AG20443 (cell line): Measurements from ENCODE around the gene NUAK2.
"Not testable (repeated sequence)": the region's sequence is repeated elsewhere in the genome, so short reads cannot be mapped to it uniquely, and the experiment has no call there.

Source experiments
- DNase-seq: peaks from one replicate; pipeline ENCODE4 v3.0.0; 2012; ENCODE audit warnings: low spot score, mixed read lengths

NUAK2 gene

GRCh38 chr1:205294934-205295333, 26.6 kb downstream of the NUAK2 start:
- DNase-seq = no peak

DNA sequence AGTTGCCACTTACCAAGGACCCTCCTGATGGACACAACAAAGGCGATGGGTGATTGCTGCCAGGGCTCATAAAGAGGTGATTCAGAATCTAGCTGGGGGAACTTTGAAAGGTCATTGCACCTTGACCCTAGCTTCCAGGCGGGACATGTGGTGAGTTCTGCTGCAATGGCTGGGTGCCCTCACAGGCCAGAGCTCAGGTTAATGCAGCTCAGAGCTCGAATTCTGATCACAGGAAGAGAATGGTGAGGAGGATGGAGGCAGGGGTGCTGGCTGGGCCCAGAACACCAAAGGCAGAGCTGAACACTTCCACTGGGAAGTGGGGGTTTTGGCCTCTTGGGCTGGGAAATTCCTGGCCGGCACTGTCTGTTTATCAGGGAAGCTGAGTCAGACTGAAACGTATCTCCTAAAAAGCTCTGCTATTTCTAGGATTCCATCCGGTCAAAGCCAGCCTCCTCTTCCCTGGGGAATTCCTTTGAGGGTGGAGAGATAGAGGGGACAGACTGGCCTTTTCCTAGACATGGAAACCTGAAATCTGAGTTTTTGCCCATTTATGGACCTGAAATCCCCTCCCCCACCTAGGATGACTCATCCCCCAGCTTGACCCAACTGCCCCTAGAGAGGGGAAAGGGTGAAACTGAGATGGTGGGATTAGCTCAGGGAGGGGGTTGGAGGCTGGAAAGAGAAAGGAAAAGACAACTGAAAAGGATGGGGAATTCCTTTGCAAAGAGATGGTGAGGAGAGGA, 27.2 kb downstream of the NUAK2 start:
- DNase-seq = peak; percentile 73

GRCh38 chr1:205293350-205294074, 28.0 kb downstream of the NUAK2 start:
- DNase-seq = no peak

- DNase-seq = no peak
These were observed 29.9 kb downstream of the NUAK2 start for GRCh38 chr1:205291596-205291995.

- DNase-seq = no peak
These were observed 33.6 kb downstream of the NUAK2 start for GRCh38 chr1:205287767-205288559.

- DNase-seq = no peak
These were observed 34.5 kb downstream of the NUAK2 start for GRCh38 chr1:205287076-205287475.

- DNase-seq = peak; percentile 42
These were observed 35.1 kb downstream of the NUAK2 start for GRCh38 chr1:205286335-205286950.

DNA sequence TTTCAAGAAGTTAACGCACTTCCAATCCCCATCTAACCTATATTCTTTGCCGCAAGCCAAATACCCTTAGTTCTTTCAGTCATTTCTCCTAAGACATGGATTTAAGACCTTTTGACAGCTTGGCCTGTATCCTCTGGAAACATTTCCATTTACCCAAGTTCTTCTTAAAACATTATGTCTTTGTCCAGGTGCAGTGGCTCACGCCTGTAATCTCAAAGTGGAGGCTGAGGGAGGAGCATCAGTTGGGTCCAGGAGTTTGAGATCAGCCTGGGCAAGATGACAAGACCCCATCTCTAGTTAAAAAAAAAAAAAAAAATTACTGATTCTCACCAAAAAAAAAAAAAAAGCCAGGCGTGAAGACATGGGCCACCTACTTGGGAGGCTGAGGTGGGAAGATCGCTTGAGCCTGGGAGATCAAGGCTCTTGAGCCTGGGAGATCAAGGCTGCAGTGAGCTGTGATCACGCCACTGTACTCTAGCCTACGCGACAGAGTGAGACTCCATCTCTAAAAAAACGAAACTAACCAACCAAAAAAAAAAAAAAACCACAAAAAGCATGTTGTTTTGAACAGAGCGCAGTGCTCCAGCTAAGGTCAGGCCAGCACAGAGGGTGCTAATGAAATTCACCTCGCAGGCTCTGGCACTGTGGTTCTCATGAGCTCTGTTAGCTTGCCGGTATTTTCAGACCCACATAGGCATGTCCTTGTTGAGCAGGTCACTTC, 36.0 kb downstream of the NUAK2 start:
- DNase-seq = no peak

DNA sequence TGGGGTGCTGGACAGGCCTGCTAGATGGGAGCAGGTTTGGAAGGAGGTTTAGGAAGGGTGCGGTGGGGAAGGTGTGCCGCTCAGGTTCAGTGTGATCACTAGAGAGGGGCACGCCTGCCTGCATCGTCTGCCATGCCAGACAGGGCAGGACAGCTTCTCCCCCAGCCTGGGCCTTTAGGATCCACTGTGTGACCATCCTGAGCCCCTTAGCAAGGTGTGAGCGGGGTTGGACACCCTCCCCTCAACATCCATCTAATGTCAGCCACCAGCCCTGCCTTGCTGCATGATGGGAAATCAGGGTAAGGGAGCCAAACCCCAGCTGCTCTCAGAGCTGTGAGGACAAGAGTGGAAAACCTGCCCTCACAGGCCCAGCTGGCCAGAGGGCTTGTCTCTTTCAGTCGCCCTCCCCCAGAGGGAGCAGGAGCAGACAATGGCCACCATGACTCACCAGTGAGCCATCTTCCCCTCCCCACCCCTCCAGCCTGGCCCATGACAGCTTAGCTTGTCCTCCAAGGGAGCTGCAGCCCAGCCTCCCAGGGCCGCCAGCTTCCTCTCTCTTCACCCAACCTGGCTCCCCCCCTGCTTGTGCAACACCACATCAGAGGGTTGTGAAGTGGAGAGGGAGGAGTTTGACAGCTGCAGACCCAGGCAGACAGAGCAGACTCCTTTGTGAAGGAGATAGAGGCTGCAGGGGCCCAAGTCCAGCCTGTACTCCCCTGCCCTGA, 37.0 kb downstream of the NUAK2 start:
- peak; percentile 97 for DNase-seq

DNA sequence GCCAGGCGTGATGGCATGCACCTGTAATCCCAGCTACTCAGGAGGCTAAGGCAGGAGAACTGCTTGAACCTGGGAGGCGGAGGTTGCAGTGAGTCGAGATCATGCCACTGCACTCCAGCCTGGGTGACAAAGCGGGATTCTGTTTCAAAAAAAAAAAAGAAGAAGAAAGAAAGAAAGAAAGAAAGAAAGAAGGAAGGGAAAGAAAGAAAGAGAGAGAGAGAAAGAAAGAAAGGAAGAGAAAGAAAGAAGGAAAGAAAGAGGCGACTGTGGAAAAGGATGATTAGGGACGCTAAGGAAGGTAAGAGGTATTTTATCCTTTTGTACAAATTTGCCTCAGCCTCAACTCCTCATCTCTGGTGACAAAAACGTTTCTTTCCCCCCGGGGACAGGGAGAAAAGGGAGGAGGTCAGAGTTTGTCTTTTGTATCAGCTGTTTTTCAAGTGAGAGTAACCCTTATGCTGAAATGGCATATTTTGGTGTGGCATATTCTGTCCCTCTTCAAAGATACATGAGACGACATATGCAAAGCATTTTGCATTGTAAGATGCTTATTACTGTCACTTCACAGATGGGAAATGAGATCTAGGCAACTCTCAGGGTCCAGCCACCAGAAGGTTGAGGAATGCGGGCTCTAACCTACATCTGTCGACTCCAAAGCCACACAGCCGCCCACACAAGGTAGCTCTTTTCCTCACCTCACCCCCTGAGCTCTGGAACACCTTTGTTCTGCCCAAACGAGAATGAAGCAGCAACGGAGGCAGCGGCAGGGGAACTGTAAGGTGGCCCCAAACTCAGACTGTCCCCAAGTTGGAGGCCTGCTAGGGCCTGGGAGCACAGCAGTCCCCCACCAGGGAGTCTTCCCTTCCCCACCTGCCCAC, 38.0 kb downstream of the NUAK2 start:
- DNase-seq = no peak

- not testable (repeated sequence) for DNase-seq
These were observed 40.7 kb downstream of the NUAK2 start for GRCh38 chr1:205280666-205281395.

DNA sequence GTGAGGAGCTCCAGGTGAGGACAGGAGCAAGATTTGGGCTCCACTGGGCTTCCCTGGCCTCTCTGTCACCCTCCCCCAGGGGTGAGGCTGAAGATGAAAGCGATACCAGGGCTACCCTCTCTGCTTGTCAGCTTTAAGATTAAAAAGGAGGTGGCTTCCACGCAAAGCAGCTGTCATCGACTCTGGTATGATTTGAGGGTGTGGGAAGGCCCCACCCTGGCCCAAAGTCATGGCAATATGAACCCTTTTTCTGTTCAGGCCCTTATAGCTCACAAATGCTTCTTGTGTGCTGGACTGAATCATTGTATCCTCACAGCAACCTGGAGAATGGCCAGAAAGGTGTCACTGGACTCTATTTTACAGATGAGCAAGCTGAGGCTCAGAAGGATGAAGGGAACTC, 41.6 kb downstream of the NUAK2 start:
- DNase-seq = no peak

GRCh38 chr1:205276689-205277065, 44.9 kb downstream of the NUAK2 start:
- DNase-seq = no peak

- DNase-seq = no peak
These were observed 45.4 kb downstream of the NUAK2 start for GRCh38 chr1:205275916-205276688.

DNA sequence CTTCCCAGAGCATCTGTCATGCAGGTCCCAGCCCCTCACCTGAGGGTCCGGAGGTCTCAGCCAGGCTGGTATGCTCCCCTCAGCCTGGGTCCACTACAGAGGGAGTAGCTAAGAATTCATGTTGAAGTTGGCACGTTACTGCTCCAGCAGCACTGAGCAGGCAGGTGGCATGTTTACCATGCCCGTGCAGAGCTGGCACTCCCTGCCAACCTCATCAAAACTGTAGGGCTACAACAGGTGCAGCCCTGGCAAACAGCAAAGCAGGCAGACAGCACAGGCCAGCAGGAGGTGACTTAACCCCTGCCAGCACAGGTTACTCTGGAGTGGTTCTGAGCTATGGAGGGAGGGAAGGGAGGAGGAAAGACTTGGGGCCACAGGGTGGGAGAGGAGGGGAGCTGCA, 46.4 kb downstream of the NUAK2 start:
- no peak for DNase-seq

- DNase-seq = no peak
These were observed 47.4 kb downstream of the NUAK2 start for GRCh38 chr1:205274041-205274691.

DNA sequence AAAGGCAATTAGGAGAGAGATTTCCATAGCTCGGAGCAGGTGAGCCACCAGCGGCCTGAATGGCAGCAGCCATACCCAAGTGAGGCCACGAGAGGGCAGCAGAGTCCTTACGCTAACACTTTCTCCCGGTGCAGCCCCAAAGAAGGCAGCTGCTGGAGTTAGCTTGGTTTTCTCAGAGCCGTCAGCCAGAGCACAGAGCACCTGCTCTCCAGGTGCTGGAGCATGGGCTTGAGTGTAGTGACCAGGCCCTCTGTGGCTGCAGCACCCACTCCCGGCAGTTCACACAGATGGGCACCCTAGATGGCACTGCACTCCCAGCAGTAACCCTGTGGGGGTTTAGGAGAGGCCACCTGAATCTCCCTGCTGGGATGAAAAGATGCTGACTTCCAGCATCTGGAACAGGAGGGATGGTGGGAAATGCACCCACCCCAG, 48.0 kb downstream of the NUAK2 start:
- peak; percentile 89 for DNase-seq

- DNase-seq = no peak
These were observed 49.0 kb downstream of the NUAK2 start for GRCh38 chr1:205272536-205272935.
